Adrenal gland (tissue), 12 donors: Measurements from ENCODE around the gene UBE2O. TPM values are rescaled to one million over a fixed set of nuclear protein-coding genes. Genes with fewer than 3 reads are reported as not detected.

ENCODE experiments used
- DNase-seq, 7 donors: peaks; one replicate each; pipeline ENCODE4 v3.0.0-alpha.2; 2019 to 2020
- H3K27ac ChIP-seq, 5 donors: fragments of 200-600 bp; sonication (generic) in 4 of 5; 1 replicate in 3 of 5; 2 replicates in 2 of 5; pipeline versions ENCODE4 v1.5.1 to v1.8.0; 2016 to 2020; ENCODE audit warnings: mild to moderate bottlenecking in 1 of 5
- H3K27me3 ChIP-seq: fragments of 200-600 bp; 2 replicates; pipeline ENCODE4 v1.8.0; 2021
- H3K36me3 ChIP-seq, 2 donors: fragments of 200-600 bp; replicated peaks in 1 of 2; 1 replicate in 1 of 2; 2 replicates in 1 of 2; pipeline versions ENCODE4 v1.5.1 to v1.8.0; 2018 to 2022
- H3K4me1 ChIP-seq, 2 donors: fragments of 200-600 bp; replicated peaks in 1 of 2; 1 replicate in 1 of 2; 2 replicates in 1 of 2; pipeline versions ENCODE4 v1.5.1 to v1.8.0; 2018 to 2021
- H3K4me3 ChIP-seq, 4 donors: fragments of 200-600 bp; sonication (generic) in 3 of 4; one replicate each; pipeline ENCODE4 v1.5.1; 2016 to 2018
- H3K9me3 ChIP-seq, 3 donors: fragments of 200-600 bp; sonication (generic) in 1 of 3; replicated peaks in 1 of 3; 1 replicate in 2 of 3; 2 replicates in 1 of 3; pipeline versions ENCODE4 v1.5.1 to v1.8.0; 2016 to 2021
- POLR2A ChIP-seq, 2 donors: fragments of 450-650 bp; IDR thresholded peaks; one replicate each; pipeline ENCODE4 v1.6.1; 2017; ENCODE audit warnings: antibody characterized with exemption in 2 of 2, mild to moderate bottlenecking in 2 of 2, moderate library complexity in 1 of 2
- WGBS, 4 donors: extraction: QIAGEN DNeasy Blood & Tissue Kit in 2 of 4; methylation state at CpG; one replicate each; pipeline versions ENCODE4 v1.1.5 to v1.1.7; 2013 to 2017; 5-methylcytosine and 5-hydroxymethylcytosine counted together
- intact Hi-C, 2 donors: fragments of 100-400 bp; cut with DNase I; formaldehyde crosslinking; loops; one replicate each; pipeline versions ENCODE4 v1.14.1 to v1.15.0; 2022 to 2023
- polyA plus RNA-seq, 3 donors: library from polyadenylated mRNA; stranded (reverse); fragments of 200-250 nt in 2 of 3; fragments of 350-450 nt in 1 of 3; fragmentation: Illumina TruSeq in 1 of 3; extraction: RNeasy Lipid Tissue Mini Kit (QIAGEN cat#74804) in 1 of 3; gene quantifications; one replicate each; pipeline ENCODE4 v1.2.3, GENCODE V29; 2013 to 2014
- total RNA-seq, 9 donors: library from RNA; depleted of rRNA in 4 of 9; stranded (reverse); fragments of >200 nt in 4 of 9; fragments of 120-200 nt in 1 of 9; fragmentation: NEBNext Ultra II Directional in 1 of 9; extraction: Animal tissue kit (Norgen Biotek cat#: 25700) in 1 of 9; gene quantifications; one replicate each; pipeline versions ENCODE4 v1.1.0 to v1.2.4, GENCODE V29; 2013 to 2023
- TF ChIP-seq, protein P1 (sequence below), 6 experiments: fragments of 450-650 bp in 4 of 6; fragments of 200-600 bp in 2 of 6; sonication (generic) in 1 of 6; IDR thresholded peaks; 1 replicate in 5 of 6; 2 replicates in 1 of 6; pipeline versions ENCODE4 v1.5.1 to v1.8.0; 2016 to 2021; ENCODE audit warnings: antibody characterized with exemption in 6 of 6, mild to moderate bottlenecking in 2 of 6, moderate library complexity in 1 of 6
- donor health status: healthy with polysubstance abuse.
- donor health status: Bipolar disorder and iron deficiency.
- donor health status: DM: yes; HTN: yes; CAD: no.
- donor health status: DM: no; HTN: no; CAD: no.
- donor health status: DM: no; HTN: no; CAD: no.
- donor health status: DM: yes; HTN: yes; CAD: no.

Gene UBE2O
- total and polyA plus RNA-seq, 12 donors = 9.8 to 21.8 (median 15.8) TPM

DNA sequence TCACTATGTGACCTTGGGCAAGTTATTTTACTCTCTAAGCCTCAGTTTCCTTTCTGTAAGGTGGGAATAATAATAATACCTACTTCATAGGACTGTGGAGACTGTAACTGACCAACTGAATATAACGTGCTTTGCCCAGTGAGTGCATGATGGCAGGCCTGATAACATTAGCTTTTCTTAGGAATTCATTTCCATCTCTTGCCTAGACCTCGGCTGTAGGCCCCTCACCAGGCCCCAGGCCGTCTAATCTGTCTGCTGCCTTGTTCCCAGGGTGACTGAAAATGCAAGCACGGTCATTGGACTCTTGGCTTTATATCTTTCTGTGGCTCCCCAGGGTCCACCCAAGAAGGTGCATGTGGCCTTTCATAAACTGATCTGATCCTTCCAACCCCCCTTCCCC, 6.7 kb upstream of the UBE2O start:
- WGBS, 4 donors = 64 to 82% (median 73%) methylated on average over 4 of the region's 4 CpGs
- intact Hi-C loops = loop anchor here (2.0 to 10.0 kb wide), 2 partner anchors 53 to 55 kb away; no protein-coding TSS in a partner anchor
- DNase-seq = no peak

DNA sequence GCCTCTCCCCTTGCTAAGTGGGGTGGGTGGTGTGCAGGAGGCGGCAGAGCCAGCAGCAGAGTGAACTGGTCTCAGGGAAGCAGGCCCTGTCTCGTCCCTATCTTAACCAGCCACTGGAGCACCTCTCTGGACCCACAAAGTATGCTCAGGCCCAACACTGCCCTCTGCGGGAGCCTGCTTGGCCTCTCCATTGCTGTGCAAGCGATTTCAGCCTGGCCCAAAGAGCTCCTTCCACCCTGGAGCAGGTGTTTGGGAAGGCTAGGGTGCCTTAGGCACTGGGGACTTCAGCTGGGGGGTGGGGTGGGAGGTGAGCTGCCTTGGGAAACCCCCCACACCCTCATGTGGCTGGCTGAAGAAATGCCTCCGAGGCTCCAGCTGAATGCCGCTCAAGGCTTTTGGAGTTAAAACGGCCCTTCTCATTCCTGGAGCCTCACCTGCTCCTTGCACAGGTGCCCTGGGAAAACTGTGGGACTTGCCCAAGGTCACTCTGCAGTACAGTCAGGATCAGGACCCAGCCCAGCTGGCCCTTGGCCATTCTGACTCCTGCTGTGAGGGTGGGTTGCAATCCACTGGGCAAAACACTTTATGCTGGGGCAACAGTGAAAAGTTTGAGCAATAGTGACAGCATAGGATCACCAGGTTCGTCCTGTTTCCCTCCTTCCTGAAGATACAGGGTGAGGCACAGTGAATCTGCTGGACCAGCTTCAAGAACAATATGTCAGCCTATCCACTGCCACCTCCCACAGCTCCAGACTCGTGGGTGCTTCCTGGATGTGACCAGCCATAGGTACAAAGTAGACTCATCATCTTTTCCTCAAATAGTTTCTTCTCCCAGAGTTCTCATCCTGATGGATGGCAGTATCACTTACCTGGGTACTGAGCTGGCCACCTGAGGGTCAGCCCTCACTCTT, 5.9 kb upstream of the UBE2O start:
- Histone ChIP-seq H3K27ac (no peak overlapping the region), H3K4me1 (no peaks in the 10 kb centered on the region), H3K27me3 (no peaks in the 10 kb centered on the region), H3K4me3 (no peak overlapping the region), H3K36me3 (no peaks in the 10 kb centered on the region), H3K9me3 (no peaks in the 10 kb centered on the region)
- intact Hi-C loops = loop anchor here in 1 of 2 donors (10.0 kb wide), 1 partner anchor 54 kb away; no protein-coding TSS in a partner anchor
- DNase-seq = peak; percentile 60 to 88 (median 77)
- TF ChIP-seq, protein P1, sequence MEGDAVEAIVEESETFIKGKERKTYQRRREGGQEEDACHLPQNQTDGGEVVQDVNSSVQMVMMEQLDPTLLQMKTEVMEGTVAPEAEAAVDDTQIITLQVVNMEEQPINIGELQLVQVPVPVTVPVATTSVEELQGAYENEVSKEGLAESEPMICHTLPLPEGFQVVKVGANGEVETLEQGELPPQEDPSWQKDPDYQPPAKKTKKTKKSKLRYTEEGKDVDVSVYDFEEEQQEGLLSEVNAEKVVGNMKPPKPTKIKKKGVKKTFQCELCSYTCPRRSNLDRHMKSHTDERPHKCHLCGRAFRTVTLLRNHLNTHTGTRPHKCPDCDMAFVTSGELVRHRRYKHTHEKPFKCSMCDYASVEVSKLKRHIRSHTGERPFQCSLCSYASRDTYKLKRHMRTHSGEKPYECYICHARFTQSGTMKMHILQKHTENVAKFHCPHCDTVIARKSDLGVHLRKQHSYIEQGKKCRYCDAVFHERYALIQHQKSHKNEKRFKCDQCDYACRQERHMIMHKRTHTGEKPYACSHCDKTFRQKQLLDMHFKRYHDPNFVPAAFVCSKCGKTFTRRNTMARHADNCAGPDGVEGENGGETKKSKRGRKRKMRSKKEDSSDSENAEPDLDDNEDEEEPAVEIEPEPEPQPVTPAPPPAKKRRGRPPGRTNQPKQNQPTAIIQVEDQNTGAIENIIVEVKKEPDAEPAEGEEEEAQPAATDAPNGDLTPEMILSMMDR (IDR thresholded peaks at IDR 0.05) = peak; percentile 30 to 65 (median 58)
- no peak for TF ChIP-seq POLR2A (IDR thresholded peaks at IDR 0.05)
- 45 to 50% (median 45%) methylated on average over 6 to 9 of the region's 9 CpGs for WGBS, 4 donors

More for the DNA sequence above, 6.7 kb upstream of the UBE2O start:
- H3K27ac ChIP-seq = no peak overlapping the region
- H3K4me1 ChIP-seq = no peaks in the 10 kb centered on the region
- TF ChIP-seq, protein P1 (IDR thresholded peaks at IDR 0.05) = no peak
- no peak for TF ChIP-seq POLR2A (IDR thresholded peaks at IDR 0.05)
- no peak overlapping the region for H3K4me3 ChIP-seq
- no peaks in the 10 kb centered on the region for H3K27me3 ChIP-seq
- no peaks in the 10 kb centered on the region for H3K9me3 ChIP-seq
- no peaks in the 10 kb centered on the region for H3K36me3 ChIP-seq

DNA sequence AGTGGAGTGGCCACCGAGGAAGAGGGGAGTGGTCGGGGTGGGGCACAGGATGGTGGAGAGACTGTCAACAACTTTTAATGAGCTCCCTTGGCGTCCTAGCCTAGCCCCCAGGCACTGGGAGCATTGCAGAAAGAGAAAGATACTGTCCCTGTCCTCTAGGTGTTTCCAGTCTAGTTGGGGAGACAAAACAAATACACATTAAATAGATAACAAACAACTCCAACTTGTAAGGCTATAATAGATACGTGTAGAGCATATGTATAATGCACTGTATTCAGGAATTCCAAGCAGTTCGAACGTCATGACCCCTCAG, 435 bp upstream of the UBE2O start:
- TF ChIP-seq POLR2A (IDR thresholded peaks at IDR 0.05) = no peak
- TF ChIP-seq, protein P1 (IDR thresholded peaks at IDR 0.05) = peak in 1 of 6 experiments; percentile 6
- intact Hi-C loops = loop anchor here in 1 of 2 donors (10.0 kb wide), 1 partner anchor 49 kb away; no protein-coding TSS in a partner anchor
- WGBS, 4 donors = 17 to 32% (median 23%) methylated on average over 6 of the region's 6 CpGs
- no peak overlapping the region for H3K27ac ChIP-seq
- H3K4me1 ChIP-seq = peaks cover 8 to 20% of the 10 kb centered on the region in 2 donors
- DNase-seq = no peak
- no peak overlapping the region for H3K4me3 ChIP-seq
- H3K27me3 ChIP-seq = no peaks in the 10 kb centered on the region
- H3K36me3 ChIP-seq = no peaks in the 10 kb centered on the region
- no peaks in the 10 kb centered on the region for H3K9me3 ChIP-seq

DNA sequence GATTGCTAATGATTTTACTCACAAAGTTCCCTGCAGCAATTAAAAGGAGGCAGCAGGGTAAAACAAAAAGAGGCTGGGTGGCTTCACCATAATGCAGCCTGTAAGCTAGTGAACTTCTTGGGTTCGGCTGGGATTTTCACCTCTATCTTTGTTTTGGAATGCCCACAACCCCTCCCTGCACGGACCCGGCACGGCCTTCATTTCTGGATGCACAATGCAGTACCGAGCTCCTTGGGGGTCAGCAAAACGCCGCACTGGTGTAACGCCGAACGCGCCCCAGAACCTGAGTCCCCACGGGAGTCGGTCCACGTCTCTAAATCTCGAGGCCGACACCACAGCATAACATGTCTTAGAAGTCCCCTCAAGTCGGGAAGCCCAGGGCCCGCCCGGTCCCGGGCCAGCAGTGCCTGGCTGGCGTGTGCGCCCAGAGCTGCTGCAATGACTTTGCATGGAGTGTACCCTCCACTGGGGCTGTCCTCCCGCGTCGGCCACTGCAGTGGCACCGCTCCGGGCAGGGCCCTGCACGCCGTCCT, 759 bp downstream of the UBE2O start:
- no peaks in the 10 kb centered on the region for H3K36me3 ChIP-seq
- H3K4me3 ChIP-seq = peak overlapping the region; percentile 80 to 99 (median 87)
- no peaks in the 10 kb centered on the region for H3K27me3 ChIP-seq
- no peaks in the 10 kb centered on the region for H3K9me3 ChIP-seq
- WGBS, 4 donors = 0 to 3% (median 1%) methylated on average over 3 to 29 of the region's 29 CpGs
- H3K4me1 ChIP-seq = peaks cover 8 to 22% of the 10 kb centered on the region in 2 donors
- DNase-seq = peak in 2 of 7 donors; percentile 29 to 33
- intact Hi-C loops = loop anchor here in 1 of 2 donors (10.0 kb wide), 1 partner anchor 47 kb away; no protein-coding TSS in a partner anchor
- peak overlapping the region in 2 of 5 donors; percentile 80 to 89 for H3K27ac ChIP-seq
- TF ChIP-seq, protein P1 (IDR thresholded peaks at IDR 0.05) = no peak
- TF ChIP-seq POLR2A (IDR thresholded peaks at IDR 0.05) = no peak
